MM.1S (cell line): ENCODE data around the gene MAN1C1.

Source experiments
- DNase-seq: peaks from one replicate; pipeline ENCODE4 v3.0.0-alpha.2; 2015
- H2AFZ ChIP-seq: fragments of 300-600 bp; sonication (generic); 2 replicates; pipeline ENCODE4 v1.6.0; 2016; ENCODE audit warnings: antibody characterized with exemption, low read length
- H3F3A ChIP-seq: fragments of 300-600 bp; sonication (generic); 2 replicates; pipeline ENCODE4 v1.6.1; 2016; ENCODE audit warnings: mild to moderate bottlenecking, antibody characterized with exemption, low read length, moderate library complexity, mixed read lengths; ENCODE audit not compliant: insufficient read depth
- H3K27ac ChIP-seq: fragments of 300-600 bp; sonication (generic); 2 replicates; pipeline ENCODE4 v1.5.1; 2016; ENCODE audit warnings: mild to moderate bottlenecking, low read length
- H3K27me3 ChIP-seq: fragments of 300-600 bp; sonication (generic); replicated peaks from 2 replicates; pipeline ENCODE4 v1.6.0; 2016; ENCODE audit warnings: low read length; ENCODE audit not compliant: insufficient read depth
- H3K36me3 ChIP-seq: fragments of 300-600 bp; sonication (generic); replicated peaks from 2 replicates; pipeline ENCODE4 v1.6.1; 2016; ENCODE audit warnings: mild to moderate bottlenecking, low read length, mixed read lengths; ENCODE audit not compliant: insufficient read depth
- H3K4me1 ChIP-seq: fragments of 300-600 bp; sonication (generic); 2 replicates; pipeline ENCODE4 v1.6.1; 2016; ENCODE audit warnings: low read length, mixed read lengths
- H3K4me2 ChIP-seq: fragments of 300-600 bp; sonication (generic); 2 replicates; pipeline ENCODE4 v1.6.0; 2016; ENCODE audit warnings: low read depth, low read length
- H3K4me3 ChIP-seq: fragments of 300-600 bp; sonication (generic); 2 replicates; pipeline ENCODE4 v1.5.1; 2016; ENCODE audit warnings: low read length, mixed read lengths
- H3K79me2 ChIP-seq: fragments of 300-600 bp; sonication (generic); 2 replicates; pipeline ENCODE4 v1.6.1; 2016; ENCODE audit warnings: mixed run types, low read length, mixed read lengths
- H3K9ac ChIP-seq: fragments of 300-600 bp; sonication (generic); 2 replicates; pipeline ENCODE4 v1.6.1; 2016; ENCODE audit warnings: low read length, mixed read lengths
- H3K9me2 ChIP-seq: fragments of 300-600 bp; sonication (generic); replicated peaks from 2 replicates; pipeline ENCODE4 v1.6.1; 2016; ENCODE audit warnings: mild to moderate bottlenecking, low read length, mixed read lengths; ENCODE audit not compliant: insufficient read depth
- H3K9me3 ChIP-seq: fragments of 300-600 bp; sonication (generic); replicated peaks from 2 replicates; pipeline ENCODE4 v1.6.1; 2016; ENCODE audit warnings: mild to moderate bottlenecking, low read length, mixed read lengths; ENCODE audit not compliant: insufficient read depth
- H4K20me1 ChIP-seq: fragments of 300-600 bp; sonication (generic); 2 replicates; pipeline ENCODE4 v1.6.1; 2016; ENCODE audit warnings: mild to moderate bottlenecking, low read length, moderate library complexity, mixed read lengths; ENCODE audit not compliant: insufficient read depth
- EZH2 ChIP-seq: fragments of 300-600 bp; sonication (generic); optimal IDR thresholded peaks from 2 replicates; pipeline ENCODE3; 2017; ENCODE audit warnings: low read depth, mild to moderate bottlenecking, antibody characterized with exemption, low read length, mixed read lengths
- EZH2phosphoT487 ChIP-seq: fragments of 300-600 bp; sonication (generic); IDR thresholded peaks from 2 replicates; pipeline ENCODE4 v1.6.1; 2018; ENCODE audit warnings: antibody characterized with exemption, low read length
- TF ChIP-seq, protein P1 (sequence below): fragments of 300-600 bp; sonication (generic); IDR thresholded peaks from 2 replicates; pipeline ENCODE4 v1.5.1; 2016; ENCODE audit warnings: antibody characterized with exemption, low read length, mixed read lengths

The MAN1C1 gene

DNA sequence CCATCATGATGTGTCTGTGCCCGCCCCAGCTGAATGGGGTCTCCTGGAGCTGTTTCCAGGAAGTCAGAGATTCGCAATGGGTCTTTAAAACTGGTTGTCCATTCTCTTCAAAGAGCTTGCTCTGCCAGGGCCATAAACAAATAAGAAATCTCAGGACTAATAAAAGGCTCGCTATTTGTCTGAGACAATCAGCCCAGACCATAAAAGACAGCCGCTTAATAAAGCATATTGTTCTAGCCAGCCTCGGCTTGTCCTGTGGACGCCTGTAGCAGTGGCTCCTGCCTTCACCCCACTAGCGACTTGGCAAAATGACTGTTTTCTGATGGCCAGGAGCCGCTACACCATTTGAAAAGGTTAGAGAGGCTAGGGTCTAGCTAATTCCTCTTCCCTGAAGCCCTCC lies 162.8 kb downstream of the MAN1C1 start:
- no peaks in the 10 kb centered on the region for H3K4me1 ChIP-seq
- H3K9me3 ChIP-seq, result no peaks in the 10 kb centered on the region
- no peaks in the 10 kb centered on the region for H4K20me1 ChIP-seq
- no peaks in the 10 kb centered on the region for H3K27me3 ChIP-seq
- H3K4me3 ChIP-seq, result no peak overlapping the region
- no peaks in the 10 kb centered on the region for H3K9me2 ChIP-seq
- no peak for DNase-seq
- H2AFZ ChIP-seq, result no peak overlapping the region
- no peak overlapping the region for H3K9ac ChIP-seq
- no peak overlapping the region for H3K4me2 ChIP-seq
- no peaks in the 10 kb centered on the region for H3K79me2 ChIP-seq
- TF ChIP-seq EZH2phosphoT487, result no peak
- no peak for TF ChIP-seq EZH2
- TF ChIP-seq, protein P1, sequence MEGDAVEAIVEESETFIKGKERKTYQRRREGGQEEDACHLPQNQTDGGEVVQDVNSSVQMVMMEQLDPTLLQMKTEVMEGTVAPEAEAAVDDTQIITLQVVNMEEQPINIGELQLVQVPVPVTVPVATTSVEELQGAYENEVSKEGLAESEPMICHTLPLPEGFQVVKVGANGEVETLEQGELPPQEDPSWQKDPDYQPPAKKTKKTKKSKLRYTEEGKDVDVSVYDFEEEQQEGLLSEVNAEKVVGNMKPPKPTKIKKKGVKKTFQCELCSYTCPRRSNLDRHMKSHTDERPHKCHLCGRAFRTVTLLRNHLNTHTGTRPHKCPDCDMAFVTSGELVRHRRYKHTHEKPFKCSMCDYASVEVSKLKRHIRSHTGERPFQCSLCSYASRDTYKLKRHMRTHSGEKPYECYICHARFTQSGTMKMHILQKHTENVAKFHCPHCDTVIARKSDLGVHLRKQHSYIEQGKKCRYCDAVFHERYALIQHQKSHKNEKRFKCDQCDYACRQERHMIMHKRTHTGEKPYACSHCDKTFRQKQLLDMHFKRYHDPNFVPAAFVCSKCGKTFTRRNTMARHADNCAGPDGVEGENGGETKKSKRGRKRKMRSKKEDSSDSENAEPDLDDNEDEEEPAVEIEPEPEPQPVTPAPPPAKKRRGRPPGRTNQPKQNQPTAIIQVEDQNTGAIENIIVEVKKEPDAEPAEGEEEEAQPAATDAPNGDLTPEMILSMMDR, result no peak
- H3F3A ChIP-seq, result no peaks in the 10 kb centered on the region
- H3K27ac ChIP-seq, result no peak overlapping the region
- no peaks in the 10 kb centered on the region for H3K36me3 ChIP-seq

GRCh38 chr1:25779894-25780293 lies 163.3 kb downstream of the MAN1C1 start:
- H4K20me1 ChIP-seq, result no peaks in the 10 kb centered on the region
- no peaks in the 10 kb centered on the region for H3K79me2 ChIP-seq
- H3K4me2 ChIP-seq, result no peak overlapping the region
- H3K4me3 ChIP-seq, result no peak overlapping the region
- no peak overlapping the region for H3K9ac ChIP-seq
- no peaks in the 10 kb centered on the region for H3K9me2 ChIP-seq
- H3K27me3 ChIP-seq, result no peaks in the 10 kb centered on the region
- no peaks in the 10 kb centered on the region for H3K9me3 ChIP-seq
- no peaks in the 10 kb centered on the region for H3K4me1 ChIP-seq
- DNase-seq, result no peak
- TF ChIP-seq, protein P1, result no peak
- H3K27ac ChIP-seq, result no peak overlapping the region
- H2AFZ ChIP-seq, result no peak overlapping the region
- no peaks in the 10 kb centered on the region for H3F3A ChIP-seq
- no peaks in the 10 kb centered on the region for H3K36me3 ChIP-seq

DNA sequence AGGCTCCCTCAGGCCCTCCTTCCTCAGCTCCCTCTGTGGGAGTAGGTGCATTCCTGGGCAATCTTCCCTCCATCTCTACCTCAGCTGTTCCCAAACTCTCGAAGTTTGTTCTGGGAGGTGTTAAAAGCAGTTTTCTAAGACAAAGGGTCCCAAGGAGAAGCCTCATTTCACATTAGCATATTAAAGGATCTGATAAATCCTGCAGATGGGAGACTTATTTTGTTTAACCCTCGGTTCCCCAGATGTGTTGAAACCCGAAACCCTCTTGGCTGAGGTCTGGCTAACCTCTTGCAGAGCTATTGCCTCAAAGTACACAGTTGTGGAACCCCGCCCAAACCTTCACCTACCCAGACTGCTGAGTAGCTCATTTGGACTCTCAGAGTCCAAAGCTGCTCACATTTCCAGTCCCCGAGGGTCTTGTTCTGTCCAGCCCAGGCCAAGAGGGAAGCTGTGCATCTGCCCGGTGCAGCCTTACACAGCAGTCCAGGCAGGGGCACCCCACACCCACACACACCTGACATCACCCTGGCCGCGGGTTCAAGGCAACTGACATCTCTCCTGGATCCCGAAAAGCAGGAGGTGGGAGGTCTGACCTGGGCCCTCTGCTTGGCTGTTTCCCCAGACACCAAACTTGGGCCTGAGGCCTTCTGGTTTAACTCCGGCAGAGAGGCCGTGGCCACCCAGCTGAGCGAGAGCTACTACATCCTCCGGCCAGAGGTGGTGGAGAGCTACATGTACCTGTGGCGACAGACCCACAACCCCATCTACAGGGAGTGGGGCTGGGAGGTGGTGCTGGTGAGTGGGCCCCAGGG lies 163.9 kb downstream of the MAN1C1 start:
- Histone ChIP-seq H3K36me3 (no peaks in the 10 kb centered on the region), H3K9me3 (no peaks in the 10 kb centered on the region), H3K4me1 (no peaks in the 10 kb centered on the region), H3K4me3 (no peak overlapping the region), H3F3A (no peaks in the 10 kb centered on the region), H3K79me2 (no peaks in the 10 kb centered on the region), H3K27ac (no peak overlapping the region), H2AFZ (no peak overlapping the region), H3K27me3 (no peaks in the 10 kb centered on the region), H3K4me2 (no peak overlapping the region), H3K9ac (no peak overlapping the region), H4K20me1 (no peaks in the 10 kb centered on the region), H3K9me2 (no peaks in the 10 kb centered on the region)
- TF ChIP-seq, protein P1, result no peak
- TF ChIP-seq EZH2, result no peak
- no peak for TF ChIP-seq EZH2phosphoT487
- DNase-seq, result no peak
